ENCODE measurements around the gene DDX25.
A peak's percentile ranks its signal among the peaks of the same experiment; 100 is the strongest.

Gene DDX25

DNA sequence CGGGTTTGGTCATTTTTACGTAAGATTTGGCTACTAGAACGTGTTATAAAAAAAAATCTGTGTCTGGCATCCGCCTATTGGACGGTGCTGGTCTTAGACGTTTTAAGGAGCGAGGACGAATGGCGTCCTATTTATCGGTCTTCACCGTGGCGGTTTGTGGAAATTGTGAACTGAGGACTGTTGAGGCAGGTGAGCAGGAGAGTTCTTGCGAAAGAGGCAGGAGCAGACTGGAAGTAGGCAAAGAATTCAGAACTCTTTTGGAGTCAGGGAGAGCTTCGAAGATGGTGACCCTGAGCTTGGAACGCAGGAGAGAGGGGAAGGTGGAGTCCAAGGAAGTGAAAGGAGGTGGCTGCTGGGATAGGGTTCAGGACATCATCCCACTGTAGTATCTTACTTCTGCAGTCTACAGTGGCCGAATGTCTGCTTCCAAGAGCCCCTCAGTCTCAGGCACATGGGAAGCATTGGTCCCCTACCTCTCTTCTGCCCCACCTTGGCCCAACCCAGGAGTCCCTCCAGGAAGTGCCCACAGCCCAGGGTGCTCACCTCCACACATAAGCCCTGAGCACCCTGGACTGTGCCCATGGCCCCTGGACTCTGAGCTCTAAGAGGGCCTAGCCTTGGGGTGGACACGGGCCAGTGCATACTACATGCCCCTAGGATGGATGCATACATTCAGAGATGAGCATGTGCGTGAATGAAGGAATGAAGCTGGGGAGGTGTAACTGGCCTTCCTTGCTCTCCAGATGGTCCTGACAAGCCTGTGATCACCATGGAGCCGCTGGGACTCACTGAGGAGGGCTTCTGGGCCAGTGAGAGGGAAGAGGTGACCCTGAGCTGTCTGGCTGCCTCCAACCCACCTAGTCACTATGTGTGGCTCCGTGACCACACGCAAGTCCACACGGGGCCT, 45.2 kb downstream of the DDX25 start:
- TF ChIP-seq, protein P1, sequence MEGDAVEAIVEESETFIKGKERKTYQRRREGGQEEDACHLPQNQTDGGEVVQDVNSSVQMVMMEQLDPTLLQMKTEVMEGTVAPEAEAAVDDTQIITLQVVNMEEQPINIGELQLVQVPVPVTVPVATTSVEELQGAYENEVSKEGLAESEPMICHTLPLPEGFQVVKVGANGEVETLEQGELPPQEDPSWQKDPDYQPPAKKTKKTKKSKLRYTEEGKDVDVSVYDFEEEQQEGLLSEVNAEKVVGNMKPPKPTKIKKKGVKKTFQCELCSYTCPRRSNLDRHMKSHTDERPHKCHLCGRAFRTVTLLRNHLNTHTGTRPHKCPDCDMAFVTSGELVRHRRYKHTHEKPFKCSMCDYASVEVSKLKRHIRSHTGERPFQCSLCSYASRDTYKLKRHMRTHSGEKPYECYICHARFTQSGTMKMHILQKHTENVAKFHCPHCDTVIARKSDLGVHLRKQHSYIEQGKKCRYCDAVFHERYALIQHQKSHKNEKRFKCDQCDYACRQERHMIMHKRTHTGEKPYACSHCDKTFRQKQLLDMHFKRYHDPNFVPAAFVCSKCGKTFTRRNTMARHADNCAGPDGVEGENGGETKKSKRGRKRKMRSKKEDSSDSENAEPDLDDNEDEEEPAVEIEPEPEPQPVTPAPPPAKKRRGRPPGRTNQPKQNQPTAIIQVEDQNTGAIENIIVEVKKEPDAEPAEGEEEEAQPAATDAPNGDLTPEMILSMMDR (IDR thresholded peaks at IDR 0.05; ENCODE audit: low read depth, low read length, missing control alignments), result no peak
- no peak overlapping the region for H3K4me3 ChIP-seq (ENCODE audit: low read depth, low read length)
- DNase-seq (ENCODE audit: low read depth), result no peak
- in situ Hi-C loops (cut with HindIII; ENCODE audit: low sequenced_read_pairs), result no loop called here

DNA sequence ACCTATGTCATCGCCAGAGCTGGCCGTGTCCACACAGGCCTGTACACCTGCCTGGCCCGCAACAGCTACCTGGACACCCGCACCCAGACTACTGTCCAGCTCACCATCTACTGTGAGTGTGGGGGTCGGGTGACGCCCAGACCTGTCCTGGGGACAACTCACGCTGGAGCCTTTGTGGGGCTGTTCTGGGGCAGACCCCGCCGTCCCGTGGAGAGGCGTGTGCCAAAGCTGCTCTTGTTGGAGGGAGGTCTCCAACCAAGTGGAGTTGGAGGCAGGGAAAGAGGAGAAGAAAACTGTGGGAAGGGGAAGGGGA, 45.8 kb downstream of the DDX25 start:
- in situ Hi-C loops (cut with HindIII; ENCODE audit: low sequenced_read_pairs), result no loop called here
- no peak overlapping the region for H3K4me3 ChIP-seq (ENCODE audit: low read depth, low read length)
- TF ChIP-seq, protein P1 (IDR thresholded peaks at IDR 0.05; ENCODE audit: low read depth, low read length, missing control alignments), result no peak
- DNase-seq (ENCODE audit: low read depth), result no peak

DNA sequence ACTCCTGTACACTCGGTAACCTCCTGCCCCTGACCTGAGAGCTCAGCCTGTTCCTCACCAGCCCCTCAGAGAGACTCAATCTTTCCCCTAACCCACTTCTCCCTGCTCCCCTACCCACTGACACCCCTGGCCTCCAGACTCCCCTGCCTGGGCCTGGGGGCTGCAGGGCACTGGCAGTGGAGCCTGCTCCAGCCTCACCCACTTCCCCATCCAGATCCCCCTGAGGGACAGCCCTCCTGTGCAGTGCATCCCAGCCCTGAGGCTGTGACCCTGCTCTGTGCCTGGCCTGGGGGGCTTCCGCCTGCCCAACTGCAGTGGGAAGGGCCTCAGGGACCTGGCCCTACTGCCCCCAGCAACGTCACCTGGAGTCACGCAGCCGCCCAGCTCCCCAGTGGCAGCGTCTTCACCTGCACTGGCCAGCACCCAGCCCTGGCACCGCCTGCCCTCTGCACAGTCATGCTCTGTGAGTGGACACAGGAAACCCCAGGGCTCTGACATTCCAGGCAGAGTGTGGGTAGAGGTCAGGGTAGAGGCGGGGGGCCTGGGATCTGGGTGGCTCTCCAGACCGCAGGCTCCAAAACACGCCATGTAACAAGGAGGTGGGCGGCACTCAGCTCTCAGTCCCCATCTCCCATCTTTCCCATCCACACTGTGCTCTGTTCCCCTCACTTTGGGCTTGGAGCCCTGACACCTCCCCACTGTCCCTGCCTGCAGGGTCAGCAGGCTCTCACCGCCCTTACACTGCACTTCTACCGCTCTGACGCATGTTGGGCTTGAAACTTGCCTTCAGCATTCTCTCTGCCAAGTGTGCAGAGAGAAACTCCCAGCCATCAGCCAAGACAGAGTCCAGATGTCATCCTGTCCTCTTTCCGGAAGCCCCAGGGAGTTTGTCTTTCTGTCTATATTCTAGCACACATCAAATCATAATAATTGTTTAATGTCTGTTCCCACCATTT, 46.7 kb downstream of the DDX25 start:
- DNase-seq (ENCODE audit: low read depth), result peak; percentile 3
- TF ChIP-seq, protein P1 (IDR thresholded peaks at IDR 0.05; ENCODE audit: low read depth, low read length, missing control alignments), result no peak
- H3K4me3 ChIP-seq (ENCODE audit: low read depth, low read length), result no peak overlapping the region
- in situ Hi-C loops (cut with HindIII; ENCODE audit: low sequenced_read_pairs), result no loop called here

DNA sequence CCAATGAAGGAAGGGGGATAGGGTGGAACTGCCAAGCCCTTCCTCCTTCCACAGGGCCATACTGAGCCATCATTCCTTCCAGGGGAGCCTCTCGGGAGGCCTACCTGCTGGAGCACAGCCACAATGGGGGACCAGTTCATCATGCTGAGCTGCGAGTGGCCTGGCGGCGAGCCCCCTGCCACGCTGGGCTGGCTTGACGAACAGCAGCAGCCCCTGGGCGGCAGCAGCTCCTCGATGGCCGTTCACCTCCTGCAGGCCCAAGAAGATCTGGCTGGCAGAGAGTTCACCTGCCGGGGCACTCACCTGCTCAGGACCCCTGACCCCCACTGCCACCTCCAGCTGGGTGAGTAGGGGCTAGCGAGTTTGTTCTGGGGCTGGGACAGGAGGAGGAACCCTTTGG, 47.4 kb downstream of the DDX25 start:
- TF ChIP-seq, protein P1 (IDR thresholded peaks at IDR 0.05; ENCODE audit: low read depth, low read length, missing control alignments), result no peak
- in situ Hi-C loops (cut with HindIII; ENCODE audit: low sequenced_read_pairs), result no loop called here
- DNase-seq (ENCODE audit: low read depth), result no peak
- H3K4me3 ChIP-seq (ENCODE audit: low read depth, low read length), result no peak overlapping the region

DNA sequence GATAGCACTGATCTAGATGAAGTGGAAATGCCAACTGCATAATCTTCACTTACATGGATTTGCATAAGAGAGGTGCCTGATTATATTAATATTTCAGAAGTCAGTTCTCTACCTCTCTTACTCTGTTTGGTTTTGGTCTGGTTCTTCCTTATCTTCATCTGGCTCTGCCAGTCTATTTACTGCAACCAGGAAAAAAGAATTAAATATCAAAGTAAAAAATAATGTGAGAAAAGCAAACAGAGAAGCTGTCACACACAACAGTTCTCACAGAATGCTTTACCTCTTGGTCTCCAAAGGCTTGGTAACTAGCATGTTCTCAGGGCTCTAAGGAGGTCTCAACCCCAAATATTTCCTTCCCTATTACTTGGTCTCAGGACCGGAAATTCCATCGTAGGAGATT, 48.3 kb downstream of the DDX25 start:
- in situ Hi-C loops (cut with HindIII; ENCODE audit: low sequenced_read_pairs), result no loop called here
- no peak overlapping the region for H3K4me3 ChIP-seq (ENCODE audit: low read depth, low read length)

DNA sequence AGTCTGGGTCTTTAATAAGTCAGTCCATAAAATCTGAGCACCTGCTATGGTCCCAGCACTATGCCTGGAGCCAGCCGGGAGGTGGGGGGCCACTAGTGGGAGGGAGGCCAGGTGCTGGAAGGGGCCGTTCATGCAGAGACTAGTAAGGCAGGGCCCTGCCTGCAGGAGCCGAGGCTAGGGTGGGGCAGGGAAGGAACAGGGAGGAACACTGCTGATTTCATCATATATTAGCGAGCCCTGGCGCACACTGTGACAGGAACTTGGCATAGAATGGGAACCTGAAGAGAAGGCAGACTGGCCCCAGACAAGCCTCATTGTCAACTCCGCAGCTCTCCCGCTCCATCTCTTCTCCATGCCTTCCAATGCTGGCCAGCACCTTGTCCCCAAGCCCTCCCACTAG, 48.7 kb downstream of the DDX25 start:
- in situ Hi-C loops (cut with HindIII; ENCODE audit: low sequenced_read_pairs), result no loop called here
- TF ChIP-seq, protein P1 (IDR thresholded peaks at IDR 0.05; ENCODE audit: low read depth, low read length, missing control alignments), result no peak
- H3K4me3 ChIP-seq (ENCODE audit: low read depth, low read length), result no peak overlapping the region
- no peak for DNase-seq (ENCODE audit: low read depth)

More for the DNA sequence above, 48.3 kb downstream of the DDX25 start:
- TF ChIP-seq, protein P1 (IDR thresholded peaks at IDR 0.05; ENCODE audit: low read depth, low read length, missing control alignments), result no peak
- DNase-seq (ENCODE audit: low read depth), result no peak

Data from astrocyte of the cerebellum (primary cell).